GM23338 (cell line): ENCODE results near the gene PALMD. TPM values are rescaled to one million over a fixed set of nuclear protein-coding genes. Genes with fewer than 3 reads are reported as not detected.

Experiments used
- ATAC-seq: fragments of 200-7000 bp; cut with Tn5 transposase; 3 replicates; pipeline ENCODE4 v1.9.1; 2020
- DNase-seq: peaks from one replicate; pipeline ENCODE4 v3.0.0-alpha.2; 2015; ENCODE audit warnings: low spot score
- H2AFZ ChIP-seq: fragments of 200-600 bp; sonication (generic); 2 replicates; pipeline ENCODE4 v1.8.0; 2016; ENCODE audit warnings: antibody characterized with exemption, mild to moderate bottlenecking, moderate library complexity
- H3F3A ChIP-seq: fragments of 200-600 bp; sonication (generic); replicated peaks from 2 replicates; pipeline ENCODE4 v1.8.0; 2017; ENCODE audit warnings: antibody characterized with exemption, mixed run types, low read depth
- H3K27ac ChIP-seq: fragments of 200-600 bp; sonication (generic); 2 replicates; pipeline ENCODE4 v1.6.1; 2016; ENCODE audit warnings: low read depth
- H3K27me3 ChIP-seq: fragments of 200-600 bp; sonication (generic); 2 replicates; pipeline ENCODE4 v1.8.0; 2016; ENCODE audit warnings: mild to moderate bottlenecking, mixed run types, moderate library complexity; ENCODE audit not compliant: insufficient read depth
- H3K36me3 ChIP-seq: fragments of 200-600 bp; sonication (generic); 2 replicates; pipeline ENCODE4 v1.8.0; 2016; ENCODE audit warnings: mild to moderate bottlenecking; ENCODE audit not compliant: insufficient read depth
- H3K4me1 ChIP-seq: fragments of 200-600 bp; sonication (generic); 2 replicates; pipeline ENCODE4 v1.8.0; 2016; ENCODE audit warnings: mild to moderate bottlenecking, moderate library complexity; ENCODE audit not compliant: insufficient read depth
- H3K4me2 ChIP-seq: fragments of 200-600 bp; sonication (generic); 2 replicates; pipeline ENCODE4 v1.7.1; 2017; ENCODE audit warnings: mixed run types
- H3K4me3 ChIP-seq: fragments of 200-600 bp; sonication (generic); 2 replicates; pipeline ENCODE4 v1.6.1; 2016; ENCODE audit warnings: mixed run types
- H3K79me2 ChIP-seq: fragments of 200-600 bp; sonication (generic); replicated peaks from 2 replicates; pipeline ENCODE4 v1.8.0; 2017; ENCODE audit warnings: mild to moderate bottlenecking; ENCODE audit not compliant: insufficient read depth
- H3K9me2 ChIP-seq: fragments of 200-600 bp; sonication (generic); 2 replicates; pipeline ENCODE4 v1.8.0; 2017; ENCODE audit not compliant: insufficient read depth
- H4K20me1 ChIP-seq: fragments of 200-600 bp; sonication (generic); replicated peaks from 2 replicates; pipeline ENCODE4 v1.8.0; 2017; ENCODE audit warnings: mild to moderate bottlenecking; ENCODE audit not compliant: insufficient read depth
- H3K27ac Mint-ChIP-seq: 2 replicates; pipeline ENCODE4 v1.8.0; 2020; ENCODE audit warnings: inconsistent platforms, mild to moderate bottlenecking, moderate library complexity, mixed read lengths
- H3K27me3 Mint-ChIP-seq: 3 replicates; pipeline ENCODE4 v1.8.0; 2022; ENCODE audit warnings: low read depth, mild to moderate bottlenecking, moderate library complexity, mixed read lengths, inconsistent platforms; ENCODE audit not compliant: insufficient read depth, poor library complexity
- H3K36me3 Mint-ChIP-seq: 3 replicates; pipeline ENCODE4 v1.8.0; 2021; ENCODE audit warnings: low read depth, mild to moderate bottlenecking, inconsistent platforms, moderate library complexity, mixed read lengths
- H3K4me1 Mint-ChIP-seq: 3 replicates; pipeline ENCODE4 v1.8.0; 2020; ENCODE audit warnings: mild to moderate bottlenecking, inconsistent platforms, mixed read lengths
- H3K4me3 Mint-ChIP-seq: 3 replicates; pipeline ENCODE4 v1.8.0; 2021; ENCODE audit warnings: moderate library complexity, mild to moderate bottlenecking, inconsistent platforms, mixed read lengths
- H3K9me3 Mint-ChIP-seq: 3 replicates; pipeline ENCODE4 v1.8.0; 2020; ENCODE audit warnings: moderate library complexity, mild to moderate bottlenecking, inconsistent platforms, mixed read lengths
- CREB1 ChIP-seq: fragments of 250-450 bp; sonication (Bioruptor Pico); IDR thresholded peaks from 2 replicates; pipeline ENCODE4 v1.5.0; 2020; ENCODE audit warnings: low read depth, mild to moderate bottlenecking, moderate library complexity
- EZH2 ChIP-seq: fragments of 200-600 bp; sonication (generic); IDR thresholded peaks from one replicate; pipeline ENCODE4 v1.8.0; 2017; ENCODE audit warnings: antibody characterized with exemption, mild to moderate bottlenecking, low read depth; ENCODE audit not compliant: unreplicated experiment
- EZH2phosphoT487 ChIP-seq: fragments of 200-600 bp; sonication (generic); IDR thresholded peaks from one replicate; pipeline ENCODE4 v1.8.1; 2018; ENCODE audit warnings: antibody characterized with exemption; ENCODE audit not compliant: unreplicated experiment
- JUNB ChIP-seq: IDR thresholded peaks from one replicate; pipeline ENCODE4 v1.6.1; 2016; ENCODE audit warnings: antibody characterized with exemption; ENCODE audit not compliant: unreplicated experiment
- NANOG ChIP-seq: IDR thresholded peaks from 2 replicates; pipeline ENCODE4 v1.6.1; 2016; ENCODE audit warnings: antibody characterized with exemption, borderline replicate concordance
- POLR2AphosphoS5 ChIP-seq: IDR thresholded peaks from 2 replicates; pipeline ENCODE4 v1.6.1; 2016; ENCODE audit warnings: antibody characterized with exemption, low read depth
- STAT1 ChIP-seq: IDR thresholded peaks from one replicate; pipeline ENCODE4 v1.6.1; 2016; ENCODE audit warnings: antibody characterized with exemption; ENCODE audit not compliant: unreplicated experiment
- ZNF114 ChIP-seq: fragments of 250-450 bp; sonication (Bioruptor Pico); IDR thresholded peaks from 2 replicates; pipeline ENCODE4 v1.5.0; 2020; ENCODE audit warnings: mild to moderate bottlenecking, moderate library complexity
- polyA plus RNA-seq: library from polyadenylated mRNA; unstranded; fragments of >200 nt; fragmentation: Nextera tagmentation; extraction: Ambion mirVana; gene quantifications from 2 replicates; pipeline ENCODE4 v1.2.1, GENCODE V29; 2016
- total RNA-seq: library from RNA; depleted of rRNA; stranded (reverse); fragments of >200 nt; shearing (Covaris generic); gene quantifications from 2 replicates; pipeline ENCODE4 v1.2.3, GENCODE V29; 2014
- TF ChIP-seq, protein P1 (sequence below): IDR thresholded peaks from one replicate; pipeline ENCODE4 v1.6.1; 2018; ENCODE audit warnings: antibody characterized with exemption; ENCODE audit not compliant: unreplicated experiment
- TF ChIP-seq, protein P2 (sequence below): IDR thresholded peaks from 2 replicates; pipeline ENCODE4 v1.6.1; 2016; ENCODE audit warnings: antibody characterized with exemption
- TF ChIP-seq, protein P3 (sequence below): fragments of 250-450 bp; sonication (Bioruptor Pico); IDR thresholded peaks from 2 replicates; pipeline ENCODE4 v1.5.0; 2020; ENCODE audit warnings: mild to moderate bottlenecking, moderate library complexity
- TF ChIP-seq, protein P4 (sequence below), 2 experiments: fragments of 200-600 bp in 1 of 2; sonication (generic) in 1 of 2; conservative IDR thresholded peaks; 2 replicates each; pipeline versions ENCODE4 v1.5.1 to v1.6.1; 2016 to 2017; ENCODE audit warnings: antibody characterized with exemption in 2 of 2, low read depth in 2 of 2, mild to moderate bottlenecking in 2 of 2, moderate library complexity in 1 of 2

PALMD gene
- total and polyA plus RNA-seq, 2 experiments from 2014 or later, result not detected

DNA sequence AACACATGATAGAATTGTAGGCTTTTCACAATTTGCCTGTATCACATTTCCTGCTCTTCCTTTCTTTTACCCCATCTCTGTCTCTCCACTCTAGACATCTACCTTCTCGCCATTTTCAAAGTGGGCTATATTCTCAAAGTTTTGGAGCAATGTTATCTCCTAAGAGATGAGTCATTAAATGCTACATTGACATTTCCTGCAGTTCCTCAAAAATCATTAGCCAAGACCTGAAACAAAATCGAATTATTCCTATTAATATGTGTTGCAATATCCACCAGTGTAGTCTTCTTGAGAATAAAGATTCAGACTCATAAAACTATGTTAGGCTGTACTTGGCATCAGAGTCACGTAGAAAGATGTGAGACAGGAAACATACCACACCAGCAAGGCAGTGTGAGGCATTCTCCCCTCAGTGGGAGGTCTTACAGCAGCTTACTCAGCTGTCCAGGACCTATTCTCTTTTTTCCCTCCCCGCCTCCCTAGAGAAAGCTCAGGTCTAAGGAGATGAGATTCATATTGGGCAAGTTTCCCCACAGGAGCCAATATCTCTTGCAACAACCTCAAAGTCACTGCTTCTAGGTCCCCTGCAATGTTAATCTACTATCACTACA is 81.8 kb downstream of the PALMD start:
- H3K27me3 Mint-ChIP-seq, result no peaks in the 10 kb centered on the region
- Histone ChIP-seq H2AFZ (no peak overlapping the region), H3K4me1 (peaks cover 7% of the 10 kb centered on the region), H3K79me2 (no peaks in the 10 kb centered on the region), H3K4me2 (no peak overlapping the region), H3K36me3 (no peaks in the 10 kb centered on the region), H3K4me3 (no peak overlapping the region), H3K9me2 (no peaks in the 10 kb centered on the region), H3F3A (no peaks in the 10 kb centered on the region), H4K20me1 (no peaks in the 10 kb centered on the region), H3K27ac (no peak overlapping the region), H3K27me3 (no peaks in the 10 kb centered on the region)
- H3K4me3 Mint-ChIP-seq, result no peak overlapping the region
- H3K4me1 Mint-ChIP-seq, result peaks cover 25% of the 10 kb centered on the region
- 0 out of 2 replicates have a peak overlapping the region, but pooled peaks have one; percentile 16 for H3K27ac Mint-ChIP-seq
- peak; percentile 86 for ATAC-seq
- TF ChIP-seq POLR2AphosphoS5 (no peak), JUNB (no peak), EZH2phosphoT487 (no peak), CREB1 (CRISPR knock-in tag) (no peak), ZNF114 (no peak), NANOG (0 out of 2 replicates have a peak, but pooled peaks have one; percentile 15), STAT1 (no peak), EZH2 (no peak)
- TF ChIP-seq, protein P1, sequence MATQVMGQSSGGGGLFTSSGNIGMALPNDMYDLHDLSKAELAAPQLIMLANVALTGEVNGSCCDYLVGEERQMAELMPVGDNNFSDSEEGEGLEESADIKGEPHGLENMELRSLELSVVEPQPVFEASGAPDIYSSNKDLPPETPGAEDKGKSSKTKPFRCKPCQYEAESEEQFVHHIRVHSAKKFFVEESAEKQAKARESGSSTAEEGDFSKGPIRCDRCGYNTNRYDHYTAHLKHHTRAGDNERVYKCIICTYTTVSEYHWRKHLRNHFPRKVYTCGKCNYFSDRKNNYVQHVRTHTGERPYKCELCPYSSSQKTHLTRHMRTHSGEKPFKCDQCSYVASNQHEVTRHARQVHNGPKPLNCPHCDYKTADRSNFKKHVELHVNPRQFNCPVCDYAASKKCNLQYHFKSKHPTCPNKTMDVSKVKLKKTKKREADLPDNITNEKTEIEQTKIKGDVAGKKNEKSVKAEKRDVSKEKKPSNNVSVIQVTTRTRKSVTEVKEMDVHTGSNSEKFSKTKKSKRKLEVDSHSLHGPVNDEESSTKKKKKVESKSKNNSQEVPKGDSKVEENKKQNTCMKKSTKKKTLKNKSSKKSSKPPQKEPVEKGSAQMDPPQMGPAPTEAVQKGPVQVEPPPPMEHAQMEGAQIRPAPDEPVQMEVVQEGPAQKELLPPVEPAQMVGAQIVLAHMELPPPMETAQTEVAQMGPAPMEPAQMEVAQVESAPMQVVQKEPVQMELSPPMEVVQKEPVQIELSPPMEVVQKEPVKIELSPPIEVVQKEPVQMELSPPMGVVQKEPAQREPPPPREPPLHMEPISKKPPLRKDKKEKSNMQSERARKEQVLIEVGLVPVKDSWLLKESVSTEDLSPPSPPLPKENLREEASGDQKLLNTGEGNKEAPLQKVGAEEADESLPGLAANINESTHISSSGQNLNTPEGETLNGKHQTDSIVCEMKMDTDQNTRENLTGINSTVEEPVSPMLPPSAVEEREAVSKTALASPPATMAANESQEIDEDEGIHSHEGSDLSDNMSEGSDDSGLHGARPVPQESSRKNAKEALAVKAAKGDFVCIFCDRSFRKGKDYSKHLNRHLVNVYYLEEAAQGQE, result no peak
- TF ChIP-seq, protein P2, sequence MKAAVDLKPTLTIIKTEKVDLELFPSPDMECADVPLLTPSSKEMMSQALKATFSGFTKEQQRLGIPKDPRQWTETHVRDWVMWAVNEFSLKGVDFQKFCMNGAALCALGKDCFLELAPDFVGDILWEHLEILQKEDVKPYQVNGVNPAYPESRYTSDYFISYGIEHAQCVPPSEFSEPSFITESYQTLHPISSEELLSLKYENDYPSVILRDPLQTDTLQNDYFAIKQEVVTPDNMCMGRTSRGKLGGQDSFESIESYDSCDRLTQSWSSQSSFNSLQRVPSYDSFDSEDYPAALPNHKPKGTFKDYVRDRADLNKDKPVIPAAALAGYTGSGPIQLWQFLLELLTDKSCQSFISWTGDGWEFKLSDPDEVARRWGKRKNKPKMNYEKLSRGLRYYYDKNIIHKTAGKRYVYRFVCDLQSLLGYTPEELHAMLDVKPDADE, result no peak
- TF ChIP-seq, protein P3, sequence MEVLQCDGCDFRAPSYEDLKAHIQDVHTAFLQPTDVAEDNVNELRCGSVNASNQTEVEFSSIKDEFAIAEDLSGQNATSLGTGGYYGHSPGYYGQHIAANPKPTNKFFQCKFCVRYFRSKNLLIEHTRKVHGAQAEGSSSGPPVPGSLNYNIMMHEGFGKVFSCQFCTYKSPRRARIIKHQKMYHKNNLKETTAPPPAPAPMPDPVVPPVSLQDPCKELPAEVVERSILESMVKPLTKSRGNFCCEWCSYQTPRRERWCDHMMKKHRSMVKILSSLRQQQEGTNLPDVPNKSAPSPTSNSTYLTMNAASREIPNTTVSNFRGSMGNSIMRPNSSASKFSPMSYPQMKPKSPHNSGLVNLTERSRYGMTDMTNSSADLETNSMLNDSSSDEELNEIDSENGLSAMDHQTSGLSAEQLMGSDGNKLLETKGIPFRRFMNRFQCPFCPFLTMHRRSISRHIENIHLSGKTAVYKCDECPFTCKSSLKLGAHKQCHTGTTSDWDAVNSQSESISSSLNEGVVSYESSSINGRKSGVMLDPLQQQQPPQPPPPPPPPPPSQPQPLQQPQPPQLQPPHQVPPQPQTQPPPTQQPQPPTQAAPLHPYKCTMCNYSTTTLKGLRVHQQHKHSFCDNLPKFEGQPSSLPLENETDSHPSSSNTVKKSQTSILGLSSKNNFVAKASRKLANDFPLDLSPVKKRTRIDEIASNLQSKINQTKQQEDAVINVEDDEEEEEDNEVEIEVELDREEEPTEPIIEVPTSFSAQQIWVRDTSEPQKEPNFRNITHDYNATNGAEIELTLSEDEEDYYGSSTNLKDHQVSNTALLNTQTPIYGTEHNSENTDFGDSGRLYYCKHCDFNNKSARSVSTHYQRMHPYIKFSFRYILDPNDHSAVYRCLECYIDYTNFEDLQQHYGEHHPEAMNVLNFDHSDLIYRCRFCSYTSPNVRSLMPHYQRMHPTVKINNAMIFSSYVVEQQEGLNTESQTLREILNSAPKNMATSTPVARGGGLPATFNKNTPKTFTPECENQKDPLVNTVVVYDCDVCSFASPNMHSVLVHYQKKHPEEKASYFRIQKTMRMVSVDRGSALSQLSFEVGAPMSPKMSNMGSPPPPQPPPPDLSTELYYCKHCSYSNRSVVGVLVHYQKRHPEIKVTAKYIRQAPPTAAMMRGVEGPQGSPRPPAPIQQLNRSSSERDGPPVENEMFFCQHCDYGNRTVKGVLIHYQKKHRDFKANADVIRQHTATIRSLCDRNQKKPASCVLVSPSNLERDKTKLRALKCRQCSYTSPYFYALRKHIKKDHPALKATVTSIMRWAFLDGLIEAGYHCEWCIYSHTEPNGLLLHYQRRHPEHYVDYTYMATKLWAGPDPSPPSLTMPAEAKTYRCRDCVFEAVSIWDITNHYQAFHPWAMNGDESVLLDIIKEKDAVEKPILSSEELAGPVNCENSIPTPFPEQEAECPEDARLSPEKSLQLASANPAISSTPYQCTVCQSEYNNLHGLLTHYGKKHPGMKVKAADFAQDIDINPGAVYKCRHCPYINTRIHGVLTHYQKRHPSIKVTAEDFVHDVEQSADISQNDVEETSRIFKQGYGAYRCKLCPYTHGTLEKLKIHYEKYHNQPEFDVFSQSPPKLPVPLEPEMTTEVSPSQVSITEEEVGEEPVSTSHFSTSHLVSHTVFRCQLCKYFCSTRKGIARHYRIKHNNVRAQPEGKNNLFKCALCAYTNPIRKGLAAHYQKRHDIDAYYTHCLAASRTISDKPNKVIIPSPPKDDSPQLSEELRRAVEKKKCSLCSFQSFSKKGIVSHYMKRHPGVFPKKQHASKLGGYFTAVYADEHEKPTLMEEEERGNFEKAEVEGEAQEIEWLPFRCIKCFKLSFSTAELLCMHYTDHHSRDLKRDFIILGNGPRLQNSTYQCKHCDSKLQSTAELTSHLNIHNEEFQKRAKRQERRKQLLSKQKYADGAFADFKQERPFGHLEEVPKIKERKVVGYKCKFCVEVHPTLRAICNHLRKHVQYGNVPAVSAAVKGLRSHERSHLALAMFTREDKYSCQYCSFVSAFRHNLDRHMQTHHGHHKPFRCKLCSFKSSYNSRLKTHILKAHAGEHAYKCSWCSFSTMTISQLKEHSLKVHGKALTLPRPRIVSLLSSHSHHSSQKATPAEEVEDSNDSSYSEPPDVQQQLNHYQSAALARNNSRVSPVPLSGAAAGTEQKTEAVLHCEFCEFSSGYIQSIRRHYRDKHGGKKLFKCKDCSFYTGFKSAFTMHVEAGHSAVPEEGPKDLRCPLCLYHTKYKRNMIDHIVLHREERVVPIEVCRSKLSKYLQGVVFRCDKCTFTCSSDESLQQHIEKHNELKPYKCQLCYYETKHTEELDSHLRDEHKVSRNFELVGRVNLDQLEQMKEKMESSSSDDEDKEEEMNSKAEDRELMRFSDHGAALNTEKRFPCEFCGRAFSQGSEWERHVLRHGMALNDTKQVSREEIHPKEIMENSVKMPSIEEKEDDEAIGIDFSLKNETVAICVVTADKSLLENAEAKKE (CRISPR knock-in tag), result peak; percentile 42; the same call in 1 of the 2 replicates
- TF ChIP-seq, protein P4, sequence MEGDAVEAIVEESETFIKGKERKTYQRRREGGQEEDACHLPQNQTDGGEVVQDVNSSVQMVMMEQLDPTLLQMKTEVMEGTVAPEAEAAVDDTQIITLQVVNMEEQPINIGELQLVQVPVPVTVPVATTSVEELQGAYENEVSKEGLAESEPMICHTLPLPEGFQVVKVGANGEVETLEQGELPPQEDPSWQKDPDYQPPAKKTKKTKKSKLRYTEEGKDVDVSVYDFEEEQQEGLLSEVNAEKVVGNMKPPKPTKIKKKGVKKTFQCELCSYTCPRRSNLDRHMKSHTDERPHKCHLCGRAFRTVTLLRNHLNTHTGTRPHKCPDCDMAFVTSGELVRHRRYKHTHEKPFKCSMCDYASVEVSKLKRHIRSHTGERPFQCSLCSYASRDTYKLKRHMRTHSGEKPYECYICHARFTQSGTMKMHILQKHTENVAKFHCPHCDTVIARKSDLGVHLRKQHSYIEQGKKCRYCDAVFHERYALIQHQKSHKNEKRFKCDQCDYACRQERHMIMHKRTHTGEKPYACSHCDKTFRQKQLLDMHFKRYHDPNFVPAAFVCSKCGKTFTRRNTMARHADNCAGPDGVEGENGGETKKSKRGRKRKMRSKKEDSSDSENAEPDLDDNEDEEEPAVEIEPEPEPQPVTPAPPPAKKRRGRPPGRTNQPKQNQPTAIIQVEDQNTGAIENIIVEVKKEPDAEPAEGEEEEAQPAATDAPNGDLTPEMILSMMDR (conservative IDR thresholded peaks at IDR 0.05; ENCODE audit: low read depth in 2 of 2), result no peak
- H3K9me3 Mint-ChIP-seq, result no peaks in the 10 kb centered on the region
- DNase-seq, result peak; percentile 64
- no peaks in the 10 kb centered on the region for H3K36me3 Mint-ChIP-seq
